GM06990 (cell line): Measurements from ENCODE around the gene ZNF669.
"Not testable (repeated sequence)": the region's sequence is repeated elsewhere in the genome, so short reads cannot be mapped to it uniquely, and the experiment has no call there.

Experiments
- DNase-seq: peaks from one replicate; pipeline ENCODE4 v3.0.0-alpha.2; 2011; ENCODE audit not compliant: insufficient read length; ENCODE audit errors: extremely low read depth
- H3K27me3 ChIP-seq: replicated peaks from 2 replicates; pipeline ENCODE4 v1.6.0; 2011; ENCODE audit warnings: low read length; ENCODE audit not compliant: control insufficient read depth, insufficient read depth
- H3K36me3 ChIP-seq: 2 replicates; pipeline ENCODE4 v1.5.1; 2011; ENCODE audit warnings: low read length; ENCODE audit not compliant: control insufficient read depth, insufficient read depth
- H3K4me3 ChIP-seq: replicated peaks from 2 replicates; pipeline ENCODE4 v1.5.1; 2011; ENCODE audit warnings: low read depth, mild to moderate bottlenecking, control low read depth, low read length
- CTCF ChIP-seq: IDR thresholded peaks from 2 replicates; pipeline ENCODE4 v1.5.1; 2011; ENCODE audit warnings: low read length, control low read depth, mild to moderate bottlenecking, inconsistent platforms; ENCODE audit not compliant: insufficient read depth, poor library complexity, severe bottlenecking

The ZNF669 gene

GRCh38 chr1:247126166-247126565, 22.0 kb upstream of the ZNF669 start:
- not testable (repeated sequence) for H3K27me3 ChIP-seq, H3K4me3 ChIP-seq, DNase-seq, H3K36me3 ChIP-seq

DNA sequence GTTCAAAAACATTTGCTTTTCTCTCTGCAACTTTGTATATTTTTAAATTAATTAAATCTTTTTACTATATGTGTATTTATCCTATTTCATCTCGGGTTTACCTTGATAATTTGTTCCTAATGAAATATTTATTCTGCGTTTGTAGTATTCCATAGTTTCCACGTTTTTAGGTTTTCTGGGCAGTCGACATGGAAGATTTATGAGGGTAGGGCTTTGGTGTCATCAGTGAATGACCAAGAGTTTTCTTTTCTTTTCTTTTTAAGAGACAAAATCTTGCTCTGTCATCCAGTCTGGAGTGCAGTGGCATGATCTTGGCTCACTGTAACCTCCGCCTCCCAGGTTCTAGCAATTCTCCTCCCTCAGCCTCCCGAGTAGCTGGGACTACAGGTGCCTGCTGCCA, 17.2 kb upstream of the ZNF669 start:
- no peaks in the 10 kb centered on the region for H3K36me3 ChIP-seq
- no peaks in the 10 kb centered on the region for H3K27me3 ChIP-seq
- no peak for DNase-seq
- H3K4me3 ChIP-seq = no peak overlapping the region
- no peak for TF ChIP-seq CTCF

GRCh38 chr1:247120408-247120668, 16.2 kb upstream of the ZNF669 start:
- H3K36me3 ChIP-seq, H3K27me3 ChIP-seq, DNase-seq, H3K4me3 ChIP-seq: not testable (repeated sequence)

- Histone ChIP-seq H3K4me3 (no peak overlapping the region), H3K27me3 (no peaks in the 10 kb centered on the region), H3K36me3 (no peaks in the 10 kb centered on the region)
- no peak for TF ChIP-seq CTCF
- DNase-seq = no peak
Measured at GRCh38 chr1:247119600-247120407, 15.6 kb upstream of the ZNF669 start.

DNA sequence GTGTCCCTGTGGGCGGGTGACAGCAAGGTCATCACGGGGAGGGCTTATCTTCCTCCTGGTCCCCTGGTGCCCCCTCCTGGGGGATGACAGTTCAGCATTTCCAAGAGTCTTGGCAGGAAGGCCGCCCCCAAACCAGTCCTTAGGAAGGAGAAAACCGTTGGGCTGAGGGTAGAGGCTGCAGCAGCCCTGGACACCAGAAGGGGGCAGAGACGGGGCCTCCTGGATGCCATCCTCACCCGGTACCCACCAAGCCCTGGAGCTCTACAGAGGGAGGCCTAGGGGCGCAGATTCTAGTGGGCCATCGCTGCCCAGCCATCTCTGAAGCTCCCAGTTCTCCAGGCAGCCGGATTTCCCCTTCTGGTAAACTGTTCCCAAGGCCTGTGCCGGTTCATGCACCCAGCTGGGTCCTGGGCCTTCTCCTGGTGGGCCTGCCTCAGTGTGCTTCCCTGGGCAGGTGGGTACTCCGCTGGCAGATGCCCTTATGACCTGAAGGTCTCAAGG, 14.8 kb upstream of the ZNF669 start:
- Histone ChIP-seq H3K27me3 (no peaks in the 10 kb centered on the region), H3K4me3 (no peak overlapping the region), H3K36me3 (no peaks in the 10 kb centered on the region)
- peak; percentile 10 for TF ChIP-seq CTCF
- peak; percentile 38 for DNase-seq

DNA sequence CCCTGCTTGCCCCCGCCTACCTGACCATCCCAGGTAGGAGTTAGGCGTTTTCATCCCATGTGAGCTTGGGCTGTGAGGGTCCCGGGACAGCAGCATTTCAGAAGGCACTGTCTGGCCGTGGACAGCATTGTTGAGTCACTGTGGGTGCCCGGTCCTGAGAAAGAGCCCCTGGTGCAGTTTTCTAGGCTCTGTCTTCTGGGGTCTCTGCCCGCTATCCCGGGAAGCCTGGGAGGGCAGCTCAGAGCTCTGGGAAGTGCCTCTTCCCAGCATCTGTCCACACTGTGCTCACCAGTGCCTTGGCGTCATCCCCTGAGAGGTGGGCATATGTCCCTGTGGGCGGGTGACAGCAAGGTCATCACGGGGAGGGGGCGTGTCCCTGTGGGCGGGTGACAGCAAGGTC, 11.4 kb upstream of the ZNF669 start:
- H3K36me3 ChIP-seq = no peaks in the 10 kb centered on the region
- no peak for DNase-seq
- H3K4me3 ChIP-seq = no peak overlapping the region
- no peak for TF ChIP-seq CTCF
- no peaks in the 10 kb centered on the region for H3K27me3 ChIP-seq

DNA sequence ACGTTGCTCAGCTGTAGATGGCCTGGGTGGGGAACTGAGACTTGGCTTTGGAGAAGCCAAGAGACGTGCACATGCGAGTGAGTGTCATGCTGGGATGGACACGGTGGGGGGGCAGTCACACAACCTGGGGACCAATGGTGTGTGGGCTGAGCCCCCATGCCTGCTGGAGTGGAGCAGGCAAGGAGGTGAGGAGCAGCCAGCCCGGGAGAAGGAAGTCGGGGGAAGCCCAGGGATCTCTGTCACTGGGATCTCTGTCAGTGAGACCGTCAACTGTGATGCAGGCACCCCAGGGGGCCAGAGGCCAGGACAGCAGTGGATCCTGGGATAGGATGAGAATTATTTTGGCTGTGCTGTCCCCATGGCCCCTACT, 11.0 kb upstream of the ZNF669 start:
- Histone ChIP-seq H3K36me3 (no peaks in the 10 kb centered on the region), H3K27me3 (no peaks in the 10 kb centered on the region), H3K4me3 (no peak overlapping the region)
- no peak for DNase-seq
- TF ChIP-seq CTCF = no peak
